Mucosa of stomach (tissue), 1 donor: Measurements from ENCODE around the gene FBXL17.

Experiments
- H3K27me3 ChIP-seq: one replicate; pipeline ENCODE4 v1.7.0; 2013; ENCODE audit warnings: mild to moderate bottlenecking, low read length; ENCODE audit not compliant: control insufficient read depth, insufficient read depth
- H3K36me3 ChIP-seq: one replicate; pipeline ENCODE4 v1.7.0; 2013; ENCODE audit warnings: low read length; ENCODE audit not compliant: control insufficient read depth, insufficient read depth
- H3K4me1 ChIP-seq: one replicate; pipeline ENCODE4 v1.7.0; 2013; ENCODE audit warnings: mild to moderate bottlenecking, low read length; ENCODE audit not compliant: control insufficient read depth, insufficient read depth
- H3K4me3 ChIP-seq: one replicate; pipeline ENCODE4 v1.7.0; 2013; ENCODE audit warnings: low read length
- H3K9ac ChIP-seq: one replicate; pipeline ENCODE4 v1.7.0; 2013; ENCODE audit warnings: mild to moderate bottlenecking, low read length, moderate library complexity
- H3K9me3 ChIP-seq: one replicate; pipeline ENCODE4 v1.7.0; 2013; ENCODE audit warnings: mild to moderate bottlenecking, low read length, moderate library complexity; ENCODE audit not compliant: control insufficient read depth
- donor health status: Pancreatic carcinoma.

The FBXL17 gene

DNA sequence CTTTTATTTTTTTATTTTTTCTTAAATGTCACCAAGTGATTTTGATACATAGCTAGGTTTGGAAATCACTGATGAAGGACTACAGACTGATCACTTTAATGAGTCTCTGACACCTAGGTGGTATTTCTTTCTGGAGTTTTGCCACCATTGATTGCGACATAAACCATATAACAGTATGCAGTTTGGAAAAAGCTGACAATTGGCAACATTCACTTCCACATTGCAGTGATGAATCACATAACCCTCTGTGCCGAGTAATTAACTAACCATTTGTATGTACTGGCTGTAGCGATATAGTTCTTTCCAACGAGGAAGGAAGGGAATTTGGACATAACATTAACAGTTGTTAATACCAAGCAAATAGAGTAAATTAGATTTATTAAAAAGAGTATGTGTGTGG is 488.3 kb downstream of the FBXL17 start:
- no peak overlapping the region for H3K4me3 ChIP-seq
- H3K9ac ChIP-seq = no peak overlapping the region
- no peaks in the 10 kb centered on the region for H3K27me3 ChIP-seq

DNA sequence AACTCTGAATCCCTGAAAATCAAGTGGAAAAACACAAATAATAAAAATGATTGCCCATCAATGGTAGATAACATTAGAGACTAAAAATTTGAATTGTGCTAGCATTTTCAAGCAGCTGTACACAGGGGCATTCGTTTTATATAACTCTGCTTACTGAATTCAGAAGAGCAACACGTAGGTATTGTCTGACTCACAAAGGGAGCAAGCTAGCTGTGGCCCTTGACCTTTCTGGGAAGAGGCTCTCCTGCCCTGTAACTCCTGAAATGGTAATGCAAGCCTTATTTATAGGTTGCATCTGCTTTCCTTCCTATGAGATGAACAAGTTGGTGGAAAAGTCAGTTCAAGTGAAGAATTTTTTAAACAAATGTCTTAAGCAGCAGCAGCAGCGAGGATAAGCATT is 492.5 kb downstream of the FBXL17 start:
- Histone ChIP-seq H3K36me3 (no peaks in the 10 kb centered on the region), H3K4me1 (peaks cover 5% of the 10 kb centered on the region), H3K27me3 (no peaks in the 10 kb centered on the region), H3K9me3 (no peaks in the 10 kb centered on the region), H3K4me3 (no peak overlapping the region), H3K9ac (no peak overlapping the region)

More for the DNA sequence above, 488.3 kb downstream of the FBXL17 start:
- H3K36me3 ChIP-seq = no peaks in the 10 kb centered on the region
- H3K9me3 ChIP-seq = no peaks in the 10 kb centered on the region
- no peaks in the 10 kb centered on the region for H3K4me1 ChIP-seq

DNA sequence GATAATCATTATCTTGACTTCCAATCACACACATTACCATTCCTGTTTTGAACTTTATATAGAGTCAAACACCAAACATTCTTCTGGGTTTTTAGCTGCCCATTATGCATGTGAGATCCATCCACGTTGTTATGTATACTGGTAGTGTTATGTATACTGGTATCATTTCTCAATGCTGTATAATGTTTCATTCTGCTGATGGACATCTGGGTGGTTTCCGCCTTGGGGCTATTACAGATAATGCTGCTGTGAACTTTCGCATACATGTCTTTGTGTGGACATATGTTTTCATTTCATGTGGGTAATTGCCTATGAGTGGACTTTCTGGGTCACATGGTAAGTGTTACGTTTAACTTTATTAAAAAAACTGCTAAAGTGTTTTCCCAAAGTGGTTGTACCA is 493.4 kb downstream of the FBXL17 start:
- Histone ChIP-seq H3K9me3 (no peaks in the 10 kb centered on the region), H3K27me3 (no peaks in the 10 kb centered on the region), H3K4me1 (peaks cover 5% of the 10 kb centered on the region), H3K9ac (no peak overlapping the region), H3K36me3 (no peaks in the 10 kb centered on the region), H3K4me3 (no peak overlapping the region)

DNA sequence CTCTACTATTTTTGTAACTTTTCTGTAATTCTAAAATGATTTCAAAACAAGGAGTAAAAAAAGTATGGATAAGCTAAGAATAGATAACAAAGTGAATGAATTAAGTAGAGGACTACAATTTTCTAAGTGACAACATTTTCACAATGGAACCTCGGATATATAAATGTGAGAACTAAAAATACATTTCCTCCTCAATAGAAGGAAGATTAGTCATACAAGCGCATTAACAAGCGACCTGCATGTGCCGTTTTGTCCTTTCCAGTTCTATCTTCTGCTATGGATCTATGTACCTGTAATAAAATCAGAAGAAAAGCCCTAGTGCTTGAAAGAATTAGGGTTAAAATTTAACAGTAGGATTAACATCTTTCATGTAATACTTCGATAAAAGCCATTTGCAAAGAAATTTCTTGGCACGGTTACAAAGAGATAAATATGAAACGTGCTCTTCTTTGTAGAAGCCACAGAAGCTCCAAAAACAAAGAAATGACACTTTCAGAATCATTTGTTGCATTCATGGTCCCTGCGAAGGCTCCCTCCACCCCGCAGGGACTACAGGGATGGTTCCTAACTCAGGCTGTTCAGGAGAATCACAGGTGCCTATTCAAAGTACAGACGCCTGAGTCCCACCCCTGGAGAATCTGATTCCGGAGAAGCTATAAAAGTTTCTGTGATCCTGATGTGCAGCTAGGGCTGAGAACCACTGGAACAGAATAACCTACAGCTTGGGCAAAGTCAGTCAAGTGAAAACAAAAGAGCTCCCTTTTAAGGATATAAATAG is 494.5 kb downstream of the FBXL17 start:
- peaks cover 5% of the 10 kb centered on the region for H3K4me1 ChIP-seq
- H3K9ac ChIP-seq = no peak overlapping the region
- H3K4me3 ChIP-seq = no peak overlapping the region
- no peaks in the 10 kb centered on the region for H3K9me3 ChIP-seq
- no peaks in the 10 kb centered on the region for H3K36me3 ChIP-seq
- H3K27me3 ChIP-seq = no peaks in the 10 kb centered on the region

DNA sequence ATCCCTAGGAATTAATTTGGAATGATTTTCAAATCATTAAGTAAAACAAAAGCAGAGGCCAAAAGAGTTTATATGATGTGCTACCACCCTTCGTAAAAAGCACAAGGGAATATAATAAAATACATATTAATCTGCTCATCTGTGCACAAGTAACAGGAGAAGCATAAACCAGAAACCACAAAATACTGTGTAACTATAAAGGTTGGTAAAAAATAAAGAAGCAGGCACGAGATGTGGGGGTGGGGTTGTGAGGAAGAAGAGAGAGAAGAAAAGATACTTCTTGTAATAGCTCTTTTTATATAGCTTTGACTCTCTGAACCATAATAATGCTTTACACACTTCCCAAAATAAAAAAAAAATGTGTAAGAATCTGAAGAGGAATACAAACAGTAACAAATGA is 496.3 kb downstream of the FBXL17 start:
- peaks cover 5% of the 10 kb centered on the region for H3K4me1 ChIP-seq
- no peaks in the 10 kb centered on the region for H3K27me3 ChIP-seq
- H3K36me3 ChIP-seq = no peaks in the 10 kb centered on the region
- H3K9me3 ChIP-seq = no peaks in the 10 kb centered on the region
- H3K9ac ChIP-seq = no peak overlapping the region
- no peak overlapping the region for H3K4me3 ChIP-seq

DNA sequence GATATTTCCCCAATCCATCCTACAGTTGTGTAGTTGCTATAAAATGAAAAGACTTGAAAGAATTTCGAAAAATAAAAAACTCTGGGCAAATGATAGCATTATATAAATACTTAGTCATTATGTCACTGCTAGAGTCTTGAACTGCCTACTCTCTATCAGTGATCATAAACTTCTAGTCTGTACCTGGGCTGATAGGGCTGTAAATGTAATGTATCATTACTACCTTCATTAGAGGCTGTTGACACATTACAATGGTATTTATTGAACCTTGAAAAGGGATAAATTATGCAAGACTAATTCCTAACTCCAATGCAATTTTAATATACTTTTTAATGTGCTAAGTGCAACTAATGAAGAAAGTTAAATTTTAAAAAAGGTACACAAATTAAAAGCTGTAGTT is 497.0 kb downstream of the FBXL17 start:
- Histone ChIP-seq H3K4me3 (no peak overlapping the region), H3K27me3 (no peaks in the 10 kb centered on the region), H3K9me3 (no peaks in the 10 kb centered on the region), H3K9ac (no peak overlapping the region), H3K36me3 (no peaks in the 10 kb centered on the region), H3K4me1 (peaks cover 5% of the 10 kb centered on the region)

DNA sequence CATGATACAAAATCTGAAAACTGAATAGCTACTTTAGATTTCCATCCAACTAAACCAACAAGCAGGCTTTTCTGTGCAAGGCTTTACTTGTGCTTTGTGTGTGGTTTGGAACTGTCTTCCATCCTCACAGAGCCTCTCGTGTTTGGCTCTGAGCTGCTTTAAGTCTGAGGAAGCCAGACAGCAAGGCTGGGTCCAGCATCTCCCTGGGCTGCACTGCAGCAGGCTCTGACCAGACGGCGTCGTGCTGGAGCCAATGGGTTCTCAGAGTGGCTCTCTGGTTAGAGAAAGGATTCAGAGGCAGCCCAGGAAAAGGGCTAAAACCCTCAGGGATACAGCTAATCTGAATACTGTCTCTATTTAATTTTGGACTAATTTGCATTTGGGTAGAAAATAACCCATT is 503.2 kb downstream of the FBXL17 start:
- no peaks in the 10 kb centered on the region for H3K9me3 ChIP-seq
- H3K4me1 ChIP-seq = no peaks in the 10 kb centered on the region
- H3K4me3 ChIP-seq = no peak overlapping the region
- no peak overlapping the region for H3K9ac ChIP-seq
- no peaks in the 10 kb centered on the region for H3K27me3 ChIP-seq
- no peaks in the 10 kb centered on the region for H3K36me3 ChIP-seq

DNA sequence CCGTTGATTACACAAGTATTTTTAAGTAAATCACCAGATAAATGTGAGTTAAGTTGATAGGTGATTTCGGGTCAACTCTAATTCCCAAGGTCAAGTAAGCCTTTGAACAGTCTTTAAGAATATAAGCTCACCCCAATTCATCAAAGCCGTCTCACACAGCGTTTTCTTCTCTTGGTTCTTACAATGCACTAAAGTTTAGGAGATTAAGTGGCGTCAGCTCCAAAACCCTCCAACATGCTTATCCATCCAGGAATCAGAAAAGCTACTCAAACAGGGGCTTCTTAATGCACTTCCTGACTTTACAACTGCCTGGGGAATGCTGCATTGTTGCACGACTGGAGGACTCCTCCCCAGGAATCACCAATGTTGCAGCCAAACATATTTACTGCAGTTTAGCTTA is 505.0 kb downstream of the FBXL17 start:
- H3K9ac ChIP-seq = no peak overlapping the region
- H3K9me3 ChIP-seq = no peaks in the 10 kb centered on the region

DNA sequence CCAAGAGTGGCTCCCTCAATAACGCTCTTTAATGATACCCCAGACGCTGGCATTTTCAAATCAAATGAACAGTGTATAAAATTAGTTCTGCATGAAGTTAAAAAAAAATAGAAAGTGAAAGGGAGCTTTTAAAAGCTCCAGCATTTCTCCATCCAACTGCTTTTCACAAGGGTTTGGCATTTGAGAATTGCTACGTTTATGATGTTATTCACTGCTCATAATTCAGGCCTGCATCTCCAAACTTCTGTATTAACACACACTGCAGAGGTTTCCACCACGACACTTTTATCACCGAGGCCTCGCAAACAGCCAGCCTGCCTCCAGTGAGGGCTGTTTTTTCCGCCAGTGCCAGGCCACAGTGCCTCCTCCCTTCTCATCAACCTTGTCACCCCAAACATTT is 505.6 kb downstream of the FBXL17 start:
- H3K36me3 ChIP-seq = no peaks in the 10 kb centered on the region
- no peaks in the 10 kb centered on the region for H3K9me3 ChIP-seq
- no peak overlapping the region for H3K9ac ChIP-seq
- H3K27me3 ChIP-seq = no peaks in the 10 kb centered on the region
- no peaks in the 10 kb centered on the region for H3K4me1 ChIP-seq
- H3K4me3 ChIP-seq = no peak overlapping the region

More for the DNA sequence above, 505.0 kb downstream of the FBXL17 start:
- H3K36me3 ChIP-seq = no peaks in the 10 kb centered on the region
- no peaks in the 10 kb centered on the region for H3K27me3 ChIP-seq
- no peaks in the 10 kb centered on the region for H3K4me1 ChIP-seq
- H3K4me3 ChIP-seq = no peak overlapping the region

DNA sequence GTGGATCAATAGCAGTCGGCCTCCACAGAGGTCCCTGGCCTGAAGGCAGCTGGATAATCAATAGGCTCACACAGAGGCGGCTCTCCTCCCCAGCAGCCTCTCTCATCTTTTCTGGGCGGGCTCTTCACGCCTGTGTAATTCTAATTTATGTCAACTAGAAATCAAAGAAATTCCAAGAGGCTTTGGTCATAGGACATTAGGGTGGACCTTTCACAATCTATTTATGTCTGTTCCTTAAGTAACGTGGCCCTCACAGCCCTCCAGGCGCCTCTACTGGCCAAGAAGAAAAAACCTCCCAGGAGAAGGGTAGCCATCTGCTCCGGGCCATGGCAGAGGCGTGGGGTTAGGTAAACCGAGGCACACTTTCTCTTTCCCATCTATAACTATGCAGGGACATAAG is 506.1 kb downstream of the FBXL17 start:
- no peaks in the 10 kb centered on the region for H3K9me3 ChIP-seq
- H3K4me3 ChIP-seq = no peak overlapping the region
- H3K27me3 ChIP-seq = no peaks in the 10 kb centered on the region
- H3K4me1 ChIP-seq = no peaks in the 10 kb centered on the region
- H3K36me3 ChIP-seq = no peaks in the 10 kb centered on the region
- H3K9ac ChIP-seq = no peak overlapping the region

DNA sequence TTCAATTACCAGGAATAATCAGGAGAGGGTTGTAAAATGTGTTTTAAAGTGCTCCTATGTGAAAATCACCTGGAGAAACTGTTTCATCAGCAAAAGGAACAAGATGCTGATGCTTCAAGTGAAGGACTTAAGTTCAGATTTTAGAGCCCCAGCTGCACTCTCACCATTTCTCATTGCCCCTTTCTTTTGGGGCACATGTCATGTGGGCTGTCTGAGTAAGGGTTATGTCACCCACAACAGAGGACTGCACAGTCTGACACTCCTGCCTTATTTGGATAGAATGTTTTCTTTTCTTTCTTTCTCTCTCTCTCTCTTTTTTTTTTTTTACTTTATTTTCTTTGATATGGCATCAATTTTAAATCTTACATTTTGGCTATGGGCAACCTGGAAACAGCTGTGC is 507.1 kb downstream of the FBXL17 start:
- Histone ChIP-seq H3K4me3 (no peak overlapping the region), H3K9me3 (no peaks in the 10 kb centered on the region), H3K36me3 (no peaks in the 10 kb centered on the region), H3K27me3 (no peaks in the 10 kb centered on the region), H3K9ac (no peak overlapping the region), H3K4me1 (peaks cover 6% of the 10 kb centered on the region)

DNA sequence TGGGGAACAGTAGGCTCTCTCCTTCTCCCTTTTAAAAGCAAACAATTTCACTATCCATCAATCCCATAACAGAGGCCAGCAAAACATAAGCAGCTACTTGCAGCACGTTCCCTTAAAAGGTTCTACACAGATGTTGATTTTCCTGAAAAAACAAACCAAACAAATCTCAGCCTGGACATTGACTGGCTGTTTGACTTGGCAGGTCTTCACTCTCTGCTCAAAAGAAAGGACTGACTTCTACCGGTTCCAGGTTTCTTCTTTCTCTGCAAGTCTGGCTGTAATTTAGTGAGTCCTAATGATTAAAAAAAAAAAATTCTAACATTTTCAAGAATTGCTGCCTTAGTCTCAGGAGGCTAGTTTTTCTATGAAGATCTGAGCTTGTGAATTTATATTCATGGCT is 508.0 kb downstream of the FBXL17 start:
- Histone ChIP-seq H3K4me3 (no peak overlapping the region), H3K27me3 (no peaks in the 10 kb centered on the region), H3K9ac (no peak overlapping the region), H3K9me3 (no peaks in the 10 kb centered on the region), H3K36me3 (no peaks in the 10 kb centered on the region), H3K4me1 (peaks cover 9% of the 10 kb centered on the region)

DNA sequence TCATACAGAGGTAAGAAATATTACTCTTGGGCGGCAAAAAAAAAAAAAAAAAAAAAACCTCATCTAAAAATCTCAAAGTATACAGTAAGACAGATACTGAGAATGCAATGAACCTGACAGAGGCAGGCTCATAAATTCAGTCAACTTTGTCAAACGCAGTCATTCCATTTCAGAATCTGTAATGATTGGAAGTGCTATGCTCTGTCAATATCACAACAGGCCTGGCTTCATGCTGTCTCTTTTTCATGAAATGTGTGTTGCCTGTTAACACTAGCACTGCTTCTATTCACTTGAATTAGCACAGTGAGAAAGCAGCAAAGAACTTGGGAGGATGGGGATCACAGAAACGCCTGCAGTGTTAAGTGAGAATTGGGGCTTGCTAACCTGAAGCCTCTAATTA is 510.9 kb downstream of the FBXL17 start:
- Histone ChIP-seq H3K9me3 (no peaks in the 10 kb centered on the region), H3K27me3 (no peaks in the 10 kb centered on the region), H3K36me3 (no peaks in the 10 kb centered on the region), H3K9ac (no peak overlapping the region), H3K4me1 (peaks cover 9% of the 10 kb centered on the region), H3K4me3 (no peak overlapping the region)
